ENCODE results near the gene GPA33. TPM values are rescaled to one million over a fixed set of nuclear protein-coding genes. Genes with fewer than 3 reads are reported as not detected.

GPA33 gene
- total RNA-seq, 1 experiment from 2014 or later, result not detected

GRCh38 chr1:167056529-167057231 is 33.5 kb downstream of the GPA33 start:
- no peak overlapping the region for H3K9ac ChIP-seq (ENCODE audit: extremely low read depth, insufficient read length, low read length)
- no peaks in the 10 kb centered on the region for H3K79me1 ChIP-seq (ENCODE audit: insufficient read depth, low read depth, low read length, poor library complexity, severe bottlenecking)
- H4K91ac ChIP-seq (ENCODE audit: insufficient read length, low read depth, low read length), result no peak overlapping the region
- peak overlapping the region; percentile 38 for H3K18ac ChIP-seq (ENCODE audit: insufficient read length, low read depth, low read length)
- H3K4me3 Mint-ChIP-seq, result no peak overlapping the region
- H2AK5ac ChIP-seq (ENCODE audit: insufficient read length, low read length), result no peak overlapping the region
- no peak overlapping the region for H3K4me2 ChIP-seq (ENCODE audit: insufficient read depth, insufficient read length, low read length)
- H3K27ac Mint-ChIP-seq, result no peak overlapping the region
- H2BK15ac ChIP-seq (ENCODE audit: low read depth, low read length), result no peak overlapping the region
- H3K4ac ChIP-seq (ENCODE audit: low read depth, low read length), result no peak overlapping the region
- no peak overlapping the region for H2AFZ ChIP-seq (ENCODE audit: low read length)
- no peaks in the 10 kb centered on the region for H3K4me1 ChIP-seq (ENCODE audit: insufficient read depth, low read length)
- no peaks in the 10 kb centered on the region for H3K9me3 Mint-ChIP-seq
- no peaks in the 10 kb centered on the region for H3K23me2 ChIP-seq (ENCODE audit: insufficient read length, low read depth, low read length, poor library complexity, severe bottlenecking)
- no peaks in the 10 kb centered on the region; a peak in 1 of 7 replicates for H3K36me3 Mint-ChIP-seq (ENCODE audit: insufficient read depth in 1 of 3, low read depth in 3 of 3)
- no peak for TF ChIP-seq CTCF (conservative IDR thresholded peaks at IDR 0.05)
- no peak overlapping the region for H3K27ac ChIP-seq (ENCODE audit: insufficient read length, low read depth, low read length)
- DNase-seq, result peak; percentile 34
- peak overlapping the region; percentile 68 for H4K8ac ChIP-seq (replicated peaks; ENCODE audit: insufficient read length, low read depth, low read length)
- peaks cover 7 to 12% of the 10 kb centered on the region in 2 experiments for H3K4me1 Mint-ChIP-seq
- H2BK12ac ChIP-seq (ENCODE audit: insufficient read length, low read depth, low read length), result no peak overlapping the region
- no peaks in the 10 kb centered on the region for H3K79me2 ChIP-seq (ENCODE audit: insufficient read depth, low read length)
- no peak overlapping the region for H3K23ac ChIP-seq (ENCODE audit: insufficient read length, low read depth, low read length)
- no peak overlapping the region for H2BK20ac ChIP-seq (ENCODE audit: low read depth, low read length, poor library complexity, severe bottlenecking)
- H4K5ac ChIP-seq (ENCODE audit: insufficient read length, low read depth, low read length), result peak overlapping the region; percentile 1
- WGBS (ENCODE audit: extremely low coverage, insufficient read length, low lambda C conversion rate), result 100% methylated on average over 1 of the region's 10 CpGs
- H2BK5ac ChIP-seq (ENCODE audit: insufficient read length, low read length), result no peak overlapping the region
- H3K14ac ChIP-seq (ENCODE audit: insufficient read depth, low read length), result no peak overlapping the region
- H3K9me3 ChIP-seq (ENCODE audit: control insufficient read depth, low read depth, low read length), result no peaks in the 10 kb centered on the region
- H3T11ph ChIP-seq (ENCODE audit: low read length), result no peak overlapping the region
- H3K27me3 Mint-ChIP-seq (ENCODE audit: low read depth), result peaks cover 9% of the 10 kb centered on the region; the same call in 1 of the 2 replicates
- H3K27me3 ChIP-seq (ENCODE audit: insufficient read depth, low read length), result no peaks in the 10 kb centered on the region
- no peak overlapping the region for H2BK120ac ChIP-seq (ENCODE audit: low read depth, low read length, poor library complexity, severe bottlenecking)
- no peaks in the 10 kb centered on the region for H4K20me1 ChIP-seq (ENCODE audit: control insufficient read depth, insufficient read depth, insufficient read length)
- H3K56ac ChIP-seq (ENCODE audit: insufficient read length, low read depth, low read length), result no peak overlapping the region
